ENCODE results near the gene SERAC1.

Gene SERAC1

GRCh38 chr6:158206740-158207421 lies 38.8 kb upstream of the SERAC1 start:
- ATAC-seq, result no peak; the same call in 2 of the 3 replicates
- no peak for TF ChIP-seq ZC3H10 (CRISPR knock-in tag; IDR thresholded peaks at IDR 0.05)

GRCh38 chr6:158205169-158205944 lies 37.3 kb upstream of the SERAC1 start:
- ATAC-seq, result peak; percentile 20; the same call in 1 of the 3 replicates
- TF ChIP-seq TCF4 (CRISPR knock-in tag; IDR thresholded peaks at IDR 0.05; ENCODE audit: borderline replicate concordance) (no peak), PPARA (CRISPR knock-in tag; IDR thresholded peaks at IDR 0.05; ENCODE audit: borderline replicate concordance) (no peak)

DNA sequence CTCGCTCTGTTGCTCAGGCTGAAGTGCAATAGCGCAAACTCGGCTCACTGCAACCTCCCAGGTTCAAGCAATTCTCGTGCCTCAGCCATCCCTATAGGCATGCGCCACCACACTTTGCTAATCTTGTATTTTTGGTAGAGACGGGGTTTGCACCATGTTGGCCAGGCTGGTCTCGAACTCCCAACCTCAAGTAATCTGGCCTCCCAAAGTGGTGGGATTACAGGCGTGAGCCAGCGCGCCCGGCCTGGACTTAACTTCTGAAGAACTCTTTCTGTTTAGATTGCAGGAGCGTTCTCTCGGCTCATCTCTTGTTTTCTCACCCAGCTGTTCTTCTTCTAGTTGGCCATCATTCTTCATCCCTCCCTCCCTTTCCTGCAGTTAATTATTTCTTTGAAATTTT lies 30.4 kb upstream of the SERAC1 start:
- no peak for ATAC-seq
- TF ChIP-seq ZNF8 (CRISPR knock-in tag; IDR thresholded peaks at IDR 0.05) (no peak), CSDC2 (CRISPR knock-in tag; IDR thresholded peaks at IDR 0.05) (no peak), ZNF565 (CRISPR knock-in tag; conservative IDR thresholded peaks at IDR 0.05; ENCODE audit: low read depth) (no peak), ZFP3 (CRISPR knock-in tag; IDR thresholded peaks at IDR 0.05) (no peak), CREB5 (CRISPR knock-in tag; IDR thresholded peaks at IDR 0.05; ENCODE audit: low read depth) (no peak), ARNTL (CRISPR knock-in tag; IDR thresholded peaks at IDR 0.05; ENCODE audit: borderline replicate concordance, low read depth) (no peak), ZNF70 (CRISPR knock-in tag; IDR thresholded peaks at IDR 0.05) (no peak), TSHZ2 (CRISPR knock-in tag; IDR thresholded peaks at IDR 0.05) (no peak), ZC3H10 (CRISPR knock-in tag; IDR thresholded peaks at IDR 0.05) (no peak), ZFP30 (CRISPR knock-in tag; IDR thresholded peaks at IDR 0.05) (no peak), RARB (CRISPR knock-in tag; IDR thresholded peaks at IDR 0.05) (no peak), TCF4 (CRISPR knock-in tag; IDR thresholded peaks at IDR 0.05; ENCODE audit: borderline replicate concordance) (no peak)
- TF ChIP-seq, protein P1, sequence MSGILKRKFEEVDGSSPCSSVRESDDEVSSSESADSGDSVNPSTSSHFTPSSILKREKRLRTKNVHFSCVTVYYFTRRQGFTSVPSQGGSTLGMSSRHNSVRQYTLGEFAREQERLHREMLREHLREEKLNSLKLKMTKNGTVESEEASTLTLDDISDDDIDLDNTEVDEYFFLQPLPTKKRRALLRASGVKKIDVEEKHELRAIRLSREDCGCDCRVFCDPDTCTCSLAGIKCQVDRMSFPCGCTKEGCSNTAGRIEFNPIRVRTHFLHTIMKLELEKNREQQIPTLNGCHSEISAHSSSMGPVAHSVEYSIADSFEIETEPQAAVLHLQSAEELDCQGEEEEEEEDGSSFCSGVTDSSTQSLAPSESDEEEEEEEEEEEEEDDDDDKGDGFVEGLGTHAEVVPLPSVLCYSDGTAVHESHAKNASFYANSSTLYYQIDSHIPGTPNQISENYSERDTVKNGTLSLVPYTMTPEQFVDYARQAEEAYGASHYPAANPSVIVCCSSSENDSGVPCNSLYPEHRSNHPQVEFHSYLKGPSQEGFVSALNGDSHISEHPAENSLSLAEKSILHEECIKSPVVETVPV (CRISPR knock-in tag; IDR thresholded peaks at IDR 0.05), result no peak

DNA sequence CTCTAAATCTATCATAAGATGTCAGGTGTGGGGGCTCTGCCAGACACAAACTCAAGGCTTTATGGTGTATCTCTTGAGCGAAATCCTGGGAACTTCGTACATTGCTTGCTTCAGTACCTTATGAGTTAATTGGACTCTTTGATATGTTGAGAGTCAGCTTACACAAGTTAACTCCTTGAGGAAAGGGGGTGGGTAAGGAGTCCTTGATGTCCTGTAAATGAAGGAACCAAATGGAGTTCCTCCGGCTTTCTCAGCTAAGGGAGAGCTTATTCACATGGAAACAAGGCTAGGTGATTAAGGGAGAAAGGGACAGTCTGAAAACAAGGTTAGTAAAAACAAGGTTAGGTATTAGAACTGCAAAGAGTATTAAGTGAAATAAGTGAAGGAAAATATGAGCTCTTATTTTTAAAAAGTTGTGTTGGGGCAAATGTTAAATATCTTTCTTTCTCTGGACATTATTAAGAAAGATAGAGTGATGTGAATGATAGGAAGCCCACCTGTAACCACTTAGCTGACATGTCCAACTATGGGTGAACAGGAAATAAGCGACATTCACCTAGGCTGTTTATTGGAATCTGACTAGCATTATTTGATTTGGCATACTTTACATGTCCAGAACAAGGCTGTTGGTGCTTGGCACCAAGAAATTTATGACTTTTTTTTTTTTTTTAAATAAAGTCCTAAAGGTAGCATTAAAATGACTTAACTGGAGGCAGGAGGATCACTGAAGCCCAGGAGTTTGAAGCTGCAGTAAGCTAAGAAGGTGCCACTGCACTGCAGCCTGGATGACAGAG lies 26.6 kb upstream of the SERAC1 start:
- TF ChIP-seq ZFP3 (CRISPR knock-in tag; IDR thresholded peaks at IDR 0.05) (no peak), TOX (CRISPR knock-in tag; IDR thresholded peaks at IDR 0.05; ENCODE audit: borderline replicate concordance) (no peak), ZNF565 (CRISPR knock-in tag; conservative IDR thresholded peaks at IDR 0.05; ENCODE audit: low read depth) (no peak), OSR1 (CRISPR knock-in tag; IDR thresholded peaks at IDR 0.05) (no peak), CREB5 (CRISPR knock-in tag; IDR thresholded peaks at IDR 0.05; ENCODE audit: low read depth) (no peak), SNAI2 (CRISPR knock-in tag; IDR thresholded peaks at IDR 0.05) (no peak), TSHZ2 (CRISPR knock-in tag; IDR thresholded peaks at IDR 0.05) (no peak), RARB (CRISPR knock-in tag; IDR thresholded peaks at IDR 0.05) (no peak), ZNF70 (CRISPR knock-in tag; IDR thresholded peaks at IDR 0.05) (no peak), ESRRG (CRISPR knock-in tag; IDR thresholded peaks at IDR 0.05) (no peak), ZFP30 (CRISPR knock-in tag; IDR thresholded peaks at IDR 0.05) (no peak)
- TF ChIP-seq, protein P2, sequence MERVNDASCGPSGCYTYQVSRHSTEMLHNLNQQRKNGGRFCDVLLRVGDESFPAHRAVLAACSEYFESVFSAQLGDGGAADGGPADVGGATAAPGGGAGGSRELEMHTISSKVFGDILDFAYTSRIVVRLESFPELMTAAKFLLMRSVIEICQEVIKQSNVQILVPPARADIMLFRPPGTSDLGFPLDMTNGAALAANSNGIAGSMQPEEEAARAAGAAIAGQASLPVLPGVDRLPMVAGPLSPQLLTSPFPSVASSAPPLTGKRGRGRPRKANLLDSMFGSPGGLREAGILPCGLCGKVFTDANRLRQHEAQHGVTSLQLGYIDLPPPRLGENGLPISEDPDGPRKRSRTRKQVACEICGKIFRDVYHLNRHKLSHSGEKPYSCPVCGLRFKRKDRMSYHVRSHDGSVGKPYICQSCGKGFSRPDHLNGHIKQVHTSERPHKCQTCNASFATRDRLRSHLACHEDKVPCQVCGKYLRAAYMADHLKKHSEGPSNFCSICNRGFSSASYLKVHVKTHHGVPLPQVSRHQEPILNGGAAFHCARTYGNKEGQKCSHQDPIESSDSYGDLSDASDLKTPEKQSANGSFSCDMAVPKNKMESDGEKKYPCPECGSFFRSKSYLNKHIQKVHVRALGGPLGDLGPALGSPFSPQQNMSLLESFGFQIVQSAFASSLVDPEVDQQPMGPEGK (CRISPR knock-in tag; IDR thresholded peaks at IDR 0.05; ENCODE audit: borderline replicate concordance), result no peak
- no peak for ATAC-seq
